ENCODE measurements around the gene GK2. TPM values are rescaled to one million over a fixed set of nuclear protein-coding genes. Genes with fewer than 3 reads are reported as not detected.

Gene GK2
- polyA plus RNA-seq, 1 donor from 2014 or later: not detected

DNA sequence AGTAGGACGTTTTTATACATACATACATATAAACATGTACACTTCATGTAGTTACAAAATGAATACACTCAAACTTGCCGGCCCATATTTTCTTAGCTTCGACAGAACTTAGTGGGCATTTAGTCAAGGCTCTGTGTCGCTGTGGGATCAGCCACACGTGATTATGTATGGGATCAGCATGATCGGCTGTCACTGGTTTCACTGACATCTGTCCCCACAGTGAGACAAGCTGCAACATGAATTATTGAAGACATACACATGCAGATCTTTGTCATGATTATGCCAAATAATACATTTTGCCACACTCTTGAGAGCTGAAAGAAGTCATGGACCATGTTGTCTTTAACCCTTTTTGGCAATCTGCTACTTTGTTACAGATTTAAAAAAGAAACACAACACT lies 44.0 kb downstream of the GK2 start:
- H3K9me2 ChIP-seq (ENCODE audit: insufficient read depth, low read length): no peaks in the 10 kb centered on the region
- no peaks in the 10 kb centered on the region for H3F3A ChIP-seq (ENCODE audit: insufficient read depth, low read length, poor library complexity, severe bottlenecking)
- no peaks in the 10 kb centered on the region for H4K20me1 ChIP-seq (ENCODE audit: insufficient read depth)
- H3K79me2 ChIP-seq (replicated peaks; ENCODE audit: insufficient read depth, low read length): no peaks in the 10 kb centered on the region
- H3K9ac ChIP-seq (ENCODE audit: low read length): no peak overlapping the region
- H3K27ac ChIP-seq (ENCODE audit: low read length): peak overlapping the region; percentile 29
- H3K4me3 ChIP-seq (ENCODE audit: low read length): no peak overlapping the region
- no peaks in the 10 kb centered on the region for H3K36me3 ChIP-seq (ENCODE audit: insufficient read depth, low read length)
- no peaks in the 10 kb centered on the region for H3K9me3 ChIP-seq (ENCODE audit: low read length)
- TF ChIP-seq EZH2 (IDR thresholded peaks at IDR 0.05; ENCODE audit: borderline replicate concordance, insufficient read depth, low read length, poor library complexity, severe bottlenecking) (no peak), POLR2AphosphoS5 (IDR thresholded peaks at IDR 0.05) (peak; percentile 99), RAD21 (conservative IDR thresholded peaks at IDR 0.05) (no peak), EP300 (conservative IDR thresholded peaks at IDR 0.05; ENCODE audit: poor library complexity, severe bottlenecking) (peak; percentile 99), SMC3 (conservative IDR thresholded peaks at IDR 0.05; ENCODE audit: poor library complexity) (no peak), CTCF (IDR thresholded peaks at IDR 0.05; ENCODE audit: poor library complexity, severe bottlenecking) (no peak), REST (IDR thresholded peaks at IDR 0.05; ENCODE audit: borderline replicate concordance) (no peak)
- no peak overlapping the region for H2AFZ ChIP-seq (ENCODE audit: low read depth, low read length)
- H3K27me3 ChIP-seq (ENCODE audit: insufficient read depth, low read depth, low read length): no peaks in the 10 kb centered on the region
- no peak overlapping the region for H3K4me2 ChIP-seq (ENCODE audit: low read length)

DNA sequence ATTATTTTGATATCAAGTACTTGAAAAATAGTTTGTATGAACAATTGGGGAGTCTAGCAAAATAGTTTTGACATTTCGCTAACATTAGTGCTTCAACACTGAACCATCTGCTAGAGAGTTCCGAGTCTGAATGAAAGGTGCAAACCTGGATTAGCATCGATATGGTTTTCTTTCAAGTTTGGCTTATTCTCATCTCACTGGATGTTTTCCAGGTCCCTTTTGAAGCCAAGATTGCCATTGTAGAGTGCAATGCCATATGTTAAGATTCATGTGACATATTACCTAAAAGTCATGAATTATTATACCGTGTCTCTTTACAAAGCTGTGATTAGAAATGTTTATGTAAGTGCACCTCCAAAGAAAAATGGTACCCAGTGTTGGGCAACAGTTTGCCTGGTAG lies 45.4 kb downstream of the GK2 start:
- no peak overlapping the region for H3K27ac ChIP-seq (ENCODE audit: low read length)
- no peaks in the 10 kb centered on the region for H3K36me3 ChIP-seq (ENCODE audit: insufficient read depth, low read length)
- no peak overlapping the region for H3K4me2 ChIP-seq (ENCODE audit: low read length)
- H3K9me2 ChIP-seq (ENCODE audit: insufficient read depth, low read length): no peaks in the 10 kb centered on the region
- no peaks in the 10 kb centered on the region for H3K27me3 ChIP-seq (ENCODE audit: insufficient read depth, low read depth, low read length)
- no peak for TF ChIP-seq MXI1 (conservative IDR thresholded peaks at IDR 0.05; ENCODE audit: poor library complexity, severe bottlenecking)
- no peak for TF ChIP-seq POLR2AphosphoS5 (IDR thresholded peaks at IDR 0.05)
- no peak for TF ChIP-seq EZH2 (IDR thresholded peaks at IDR 0.05; ENCODE audit: borderline replicate concordance, insufficient read depth, low read length, poor library complexity, severe bottlenecking)
- TF ChIP-seq REST (IDR thresholded peaks at IDR 0.05; ENCODE audit: borderline replicate concordance): no peak
- TF ChIP-seq TAF1 (IDR thresholded peaks at IDR 0.05; ENCODE audit: low read depth): no peak
- no peak for TF ChIP-seq EP300 (conservative IDR thresholded peaks at IDR 0.05; ENCODE audit: poor library complexity, severe bottlenecking)
- no peak for TF ChIP-seq SMC3 (conservative IDR thresholded peaks at IDR 0.05; ENCODE audit: poor library complexity)
- TF ChIP-seq CTCF (IDR thresholded peaks at IDR 0.05; ENCODE audit: poor library complexity, severe bottlenecking): no peak
- TF ChIP-seq RAD21 (conservative IDR thresholded peaks at IDR 0.05): no peak
- no peak overlapping the region for H3K9ac ChIP-seq (ENCODE audit: low read length)
- H3K4me3 ChIP-seq (ENCODE audit: low read length): no peak overlapping the region
- no peak overlapping the region for H2AFZ ChIP-seq (ENCODE audit: low read depth, low read length)
- no peaks in the 10 kb centered on the region for H3K9me3 ChIP-seq (ENCODE audit: low read length)
- H3F3A ChIP-seq (ENCODE audit: insufficient read depth, low read length, poor library complexity, severe bottlenecking): no peaks in the 10 kb centered on the region
- no peaks in the 10 kb centered on the region for H3K79me2 ChIP-seq (replicated peaks; ENCODE audit: insufficient read depth, low read length)
- no peaks in the 10 kb centered on the region for H4K20me1 ChIP-seq (ENCODE audit: insufficient read depth)

Data from neural cell (in vitro differentiated cells).